Occipital lobe (tissue), 2 donors: ENCODE data around the gene METTL1. TPM values are rescaled to one million over a fixed set of nuclear protein-coding genes. Genes with fewer than 3 reads are reported as not detected.

Experiments used
- DNase-seq: peaks from one replicate; lab custom pipeline; 2025; lab: John Stamatoyannopoulos, UW
- total RNA-seq: library from RNA; depleted of rRNA; stranded (reverse); fragments of >200 nt; gene quantifications from one replicate; pipeline ENCODE4 v1.2.3, GENCODE V29; 2014

Gene METTL1
- total RNA-seq, 1 donor from 2014 or later: 0.94 TPM

DNA sequence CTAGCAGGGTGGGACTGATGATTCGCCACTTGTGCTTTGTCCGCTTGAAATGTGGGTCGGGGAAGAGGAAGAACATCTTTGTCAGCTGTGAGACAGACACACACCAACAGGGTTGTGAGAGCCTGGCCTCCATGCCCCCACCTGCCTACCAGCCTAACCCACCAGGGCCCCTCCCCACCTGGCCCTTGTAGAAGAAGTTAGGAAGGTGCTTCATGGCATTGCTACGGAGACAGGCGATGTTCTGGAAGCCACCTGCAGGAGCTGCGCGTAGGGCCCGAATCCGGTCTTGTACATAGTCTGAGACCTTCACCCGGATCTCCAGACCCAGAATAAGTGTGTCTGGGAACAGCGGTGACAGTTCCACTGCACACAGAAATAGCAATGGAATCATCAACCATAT, 2.3 kb downstream of the METTL1 start:
- no peak for DNase-seq

DNA sequence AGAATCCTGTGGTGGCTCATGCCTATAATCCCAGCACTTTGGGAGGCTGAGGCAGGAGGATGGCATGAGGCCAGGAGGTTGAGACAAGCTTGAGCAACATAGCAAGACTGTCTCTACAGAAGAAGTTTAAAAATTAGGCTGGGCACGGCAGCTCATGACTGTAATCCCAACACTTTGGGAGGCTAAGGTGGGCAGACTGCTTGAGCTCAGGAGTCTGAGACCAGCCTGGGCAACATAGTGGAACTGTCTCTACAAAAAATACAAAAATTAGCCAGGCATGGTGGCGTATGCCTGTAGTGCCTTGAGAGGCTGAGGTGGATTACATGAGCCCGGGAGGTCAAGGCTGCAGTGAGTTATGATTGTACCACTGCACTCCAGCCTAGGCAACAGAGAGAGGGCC, 4.0 kb downstream of the METTL1 start:
- DNase-seq: no peak

GRCh38 chr12:57767305-57767698, 4.6 kb downstream of the METTL1 start:
- no peak for DNase-seq

- DNase-seq: no peak
Observed at GRCh38 chr12:57766464-57767304, 5.2 kb downstream of the METTL1 start, which contains the start of gene CYP27B1. Gene CYP27B1, minus strand, starts transcription at chr12:57767078. Its CDS starts 37 bp downstream, at chr12:57767041.

DNA sequence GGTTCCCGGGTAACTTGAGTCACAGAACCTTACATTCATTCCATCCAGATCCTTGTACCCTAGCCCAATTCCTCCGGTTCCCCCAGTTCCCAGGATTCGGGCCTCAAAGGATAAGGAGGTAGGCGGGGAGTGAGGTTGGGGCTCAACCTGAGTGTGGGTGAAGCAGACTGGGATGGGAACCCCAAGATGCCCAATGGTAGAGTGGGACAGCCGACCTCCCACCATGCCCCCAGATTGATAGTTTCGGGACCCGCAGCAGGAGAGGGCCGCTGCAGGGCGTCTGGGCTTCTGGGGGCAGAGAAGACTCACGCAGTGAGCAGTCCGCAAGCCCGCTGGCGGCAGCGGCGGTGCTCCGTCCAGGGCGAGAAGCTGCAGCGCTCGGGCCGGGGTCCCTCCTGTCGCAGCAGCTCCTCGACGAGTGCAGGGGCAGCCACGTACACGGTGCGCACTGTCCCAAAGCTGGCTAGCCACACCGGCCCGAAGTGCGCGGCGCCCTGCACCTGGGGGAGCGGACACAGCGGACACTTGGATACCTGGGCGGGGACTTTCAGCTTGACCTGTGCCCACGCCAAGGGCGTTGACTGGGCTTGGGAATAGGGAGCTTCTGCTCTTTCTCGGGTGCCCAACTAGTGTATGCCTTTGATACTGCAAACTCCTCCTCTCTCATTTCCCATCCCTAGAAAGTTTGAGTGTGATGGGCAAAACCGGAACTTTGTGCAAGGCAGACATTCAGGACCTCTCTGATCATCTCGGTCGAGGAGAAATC, 6.0 kb downstream of the METTL1 start:
- DNase-seq: no peak

DNA sequence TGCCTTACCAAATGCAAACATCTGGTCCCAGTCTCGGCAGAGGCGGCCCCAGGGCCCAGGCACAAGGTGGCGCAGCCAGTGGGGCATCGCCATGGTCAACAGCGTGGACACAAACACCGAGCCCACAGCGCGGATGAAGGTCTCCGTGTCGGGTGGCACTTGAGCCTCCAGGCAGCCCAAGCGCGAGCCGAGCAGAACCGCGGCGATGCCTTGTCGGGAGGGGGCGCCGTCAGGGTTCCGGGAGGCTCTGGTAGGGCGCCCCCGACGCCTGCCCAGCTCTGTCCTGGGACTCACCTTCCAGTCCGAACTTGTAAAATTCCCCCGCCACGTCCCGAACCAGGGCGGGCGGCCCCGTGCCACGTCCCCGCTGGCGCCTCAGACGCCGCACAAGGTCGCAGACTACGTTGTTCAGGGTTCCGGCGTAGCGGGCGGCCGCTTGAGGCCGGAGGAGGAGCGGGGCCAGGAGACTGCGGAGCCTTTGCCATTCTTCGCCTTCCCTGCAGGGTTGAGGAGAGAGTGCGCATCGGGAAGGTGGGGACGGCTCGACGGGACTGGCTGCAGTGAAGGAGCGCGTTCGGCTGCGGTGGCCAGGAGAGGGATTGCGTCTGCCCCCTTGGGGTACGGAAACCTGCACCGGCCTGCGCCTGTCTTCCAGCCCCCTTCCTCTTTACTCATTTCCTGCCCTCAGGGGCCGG, 6.8 kb downstream of the METTL1 start:
- no peak for DNase-seq

DNA sequence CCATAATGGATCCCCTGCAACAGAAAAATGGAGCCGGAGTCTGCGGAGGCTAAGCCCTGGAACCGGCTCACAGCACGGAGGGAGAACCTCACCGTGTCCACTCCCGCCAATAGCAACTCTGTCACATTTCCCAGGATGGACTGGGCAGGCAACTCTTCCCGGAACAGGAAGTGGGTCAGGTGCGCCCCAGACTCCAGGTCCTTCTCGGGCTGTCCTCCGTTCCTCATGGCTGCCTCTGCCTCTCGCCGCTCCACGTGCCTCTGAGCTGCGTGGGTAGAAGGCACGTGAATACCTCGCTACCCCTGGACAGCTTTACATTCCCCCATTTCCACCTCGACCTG, 7.3 kb downstream of the METTL1 start:
- no peak for DNase-seq

DNA sequence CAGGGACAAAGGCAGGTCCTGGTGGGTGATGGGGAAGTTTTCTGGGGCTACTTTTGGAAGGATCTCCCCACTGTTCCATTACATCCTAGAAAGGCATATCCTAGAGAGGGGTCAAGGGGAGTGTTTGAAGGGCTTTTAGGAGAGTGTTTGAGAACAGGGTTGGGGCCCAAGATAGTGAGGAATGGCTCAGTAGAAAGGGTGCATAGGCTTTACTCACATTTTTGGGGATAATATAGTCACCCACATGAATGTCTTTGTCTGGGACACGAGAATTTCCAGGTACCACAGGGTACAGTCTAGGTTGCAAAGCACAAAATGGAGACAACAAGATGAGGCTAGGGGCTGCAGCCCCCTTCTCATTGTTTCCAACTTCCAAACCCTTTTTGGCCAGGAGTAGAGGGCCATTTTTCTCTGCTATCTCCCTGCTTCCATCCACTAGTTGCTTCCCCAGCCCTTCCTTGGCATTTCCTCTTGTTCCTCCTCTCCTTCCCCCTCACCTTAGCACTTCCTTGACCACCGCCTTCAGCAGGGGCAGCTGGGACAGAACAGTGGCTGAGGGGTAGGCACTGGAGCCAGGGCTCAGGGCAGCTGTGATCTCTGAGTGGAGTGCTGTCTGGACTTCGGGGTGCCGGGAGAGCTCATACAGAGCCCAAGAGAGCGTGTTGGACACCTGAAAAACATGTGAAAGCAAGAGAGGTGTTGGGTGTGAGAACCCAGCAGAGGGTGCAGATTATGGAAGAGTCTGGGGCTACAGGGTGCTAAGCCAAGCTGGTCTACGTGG, 7.8 kb downstream of the METTL1 start:
- no peak for DNase-seq

DNA sequence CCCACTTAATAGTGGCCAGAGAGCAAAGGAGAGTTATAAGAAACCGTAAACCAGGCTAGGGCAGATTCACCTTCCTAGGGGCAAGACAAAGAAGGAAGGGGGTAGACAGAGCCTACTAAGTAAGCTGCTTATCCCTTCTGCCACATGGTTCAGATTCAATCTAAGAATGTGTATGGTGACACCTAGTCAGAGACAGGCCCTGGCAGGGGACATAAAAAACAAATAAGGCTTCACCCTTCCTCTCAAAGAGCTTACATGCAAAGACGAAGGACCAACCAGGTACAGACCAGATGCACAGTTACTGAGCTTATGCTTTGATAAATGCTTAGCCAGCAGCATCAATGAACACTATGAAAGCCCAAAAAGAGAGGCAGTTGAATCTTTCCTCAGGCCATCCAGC, 9.4 kb downstream of the METTL1 start:
- DNase-seq: no peak

- no peak for DNase-seq
Observed at GRCh38 chr12:57761391-57761998, 10.4 kb downstream of the METTL1 start.

DNA sequence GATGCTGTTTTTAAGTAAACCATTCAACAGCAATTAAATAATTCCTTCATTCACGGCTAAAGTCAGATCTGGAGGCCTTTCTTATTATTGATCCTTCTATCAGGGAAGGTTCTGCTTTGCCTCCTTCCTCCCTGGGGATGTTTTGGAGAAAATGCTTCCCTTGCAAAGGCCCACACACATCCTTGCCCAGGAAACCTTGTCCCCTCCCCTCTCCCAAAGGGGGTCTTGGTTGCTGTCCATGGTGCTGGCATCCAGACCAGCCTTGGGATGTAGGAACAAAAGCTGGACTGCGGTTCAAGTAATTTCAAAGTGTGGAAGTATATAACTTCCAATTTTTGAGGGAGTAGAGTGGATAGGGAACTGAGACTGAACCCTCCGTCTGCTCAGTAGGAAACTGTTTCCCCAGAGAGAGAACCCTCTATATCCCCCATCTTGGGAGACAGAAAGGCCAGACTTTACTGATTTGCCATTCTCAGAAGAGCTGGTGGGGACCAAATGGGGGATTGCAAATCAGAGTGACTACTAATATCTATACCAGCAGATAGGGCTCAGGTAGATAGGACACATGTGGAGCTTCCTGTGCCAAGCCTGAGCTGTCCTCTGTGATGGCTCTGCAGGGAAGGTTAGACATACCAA, 11.4 kb downstream of the METTL1 start:
- no peak for DNase-seq

DNA sequence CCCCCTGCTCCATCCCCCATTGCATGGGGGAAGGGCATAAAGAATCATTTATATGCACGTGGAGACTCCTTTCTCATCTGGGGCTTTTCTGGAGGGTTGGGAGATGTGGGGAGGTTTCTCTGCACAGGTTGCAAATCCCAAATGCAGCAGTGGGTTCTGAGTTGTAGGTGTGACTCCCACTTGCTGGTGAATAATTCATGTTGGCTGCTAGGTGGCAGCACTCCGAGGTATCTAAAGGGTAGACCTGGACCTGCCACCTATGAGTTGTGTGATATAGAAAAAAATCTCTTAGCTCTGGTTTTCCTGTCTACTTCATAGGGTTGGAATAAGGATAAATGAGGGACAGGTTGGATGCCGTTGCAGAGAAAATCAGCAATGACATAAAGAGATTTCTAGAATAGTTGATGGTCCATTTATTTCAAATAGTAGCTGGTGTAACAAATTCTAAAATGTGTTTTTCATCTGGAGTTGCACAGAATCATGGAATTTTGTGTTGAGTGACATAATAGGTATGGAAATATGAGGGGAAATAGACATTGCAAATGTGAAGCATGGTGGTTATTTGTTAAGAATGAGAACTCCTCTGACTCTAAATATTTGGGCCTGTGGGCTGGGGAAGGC, 12.4 kb downstream of the METTL1 start:
- no peak for DNase-seq

DNA sequence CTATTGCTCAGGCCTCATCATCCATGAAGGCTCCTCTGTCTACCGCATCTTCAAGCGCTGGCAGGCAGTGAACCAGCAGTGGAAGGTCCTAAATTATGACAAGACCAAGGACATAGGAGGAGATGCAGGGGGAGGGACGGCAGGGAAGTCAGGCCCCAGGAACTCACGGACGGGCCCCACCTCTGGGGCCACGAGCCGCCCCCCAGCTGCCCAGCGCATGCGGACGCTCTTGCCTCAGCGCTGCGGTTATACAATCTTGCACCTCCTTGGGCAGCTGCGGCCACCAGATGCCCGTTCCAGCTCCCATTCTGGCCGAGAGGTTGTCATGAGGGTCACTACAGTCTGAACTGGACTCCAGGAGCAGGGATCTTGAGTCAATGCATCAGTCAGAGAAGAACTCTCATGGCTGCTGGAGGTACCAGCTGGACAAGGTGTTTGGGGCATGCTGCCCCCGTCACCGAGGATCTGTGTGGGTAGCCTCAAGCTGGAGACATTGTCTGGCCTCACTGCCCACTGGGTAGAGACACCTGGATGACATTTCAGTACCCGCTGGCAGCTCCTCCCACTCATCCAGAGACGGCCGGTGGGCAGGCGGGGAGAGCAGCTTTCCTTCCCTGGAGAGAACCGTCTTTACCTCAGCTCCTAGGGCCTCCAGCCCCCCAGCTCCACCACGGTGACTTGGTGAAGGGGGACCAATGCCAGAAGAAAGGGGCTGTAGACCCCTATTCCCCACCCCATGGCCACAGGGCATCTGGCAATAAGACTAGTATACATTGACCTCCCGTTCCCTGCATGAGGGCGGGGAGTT, 13.1 kb downstream of the METTL1 start:
- DNase-seq: no peak

DNA sequence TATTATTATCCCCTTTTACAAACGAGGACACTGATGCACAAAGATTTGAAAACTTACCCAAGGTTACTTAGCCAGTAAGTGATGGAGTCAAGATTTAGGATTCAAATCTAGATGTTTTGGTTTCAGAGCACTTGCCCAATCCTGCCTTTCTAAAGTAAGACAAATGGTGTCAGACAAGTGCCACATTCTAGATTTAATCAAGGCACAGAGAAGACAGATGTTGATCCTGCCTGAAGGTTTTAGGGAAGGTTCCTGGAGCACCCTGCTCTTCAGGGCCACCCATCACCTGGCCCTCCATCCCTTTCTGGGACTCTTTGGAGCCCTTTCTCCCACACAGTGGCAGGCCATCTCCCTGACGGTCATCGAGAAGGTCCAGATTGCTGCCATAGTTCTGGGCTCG, 14.1 kb downstream of the METTL1 start:
- DNase-seq: no peak

DNA sequence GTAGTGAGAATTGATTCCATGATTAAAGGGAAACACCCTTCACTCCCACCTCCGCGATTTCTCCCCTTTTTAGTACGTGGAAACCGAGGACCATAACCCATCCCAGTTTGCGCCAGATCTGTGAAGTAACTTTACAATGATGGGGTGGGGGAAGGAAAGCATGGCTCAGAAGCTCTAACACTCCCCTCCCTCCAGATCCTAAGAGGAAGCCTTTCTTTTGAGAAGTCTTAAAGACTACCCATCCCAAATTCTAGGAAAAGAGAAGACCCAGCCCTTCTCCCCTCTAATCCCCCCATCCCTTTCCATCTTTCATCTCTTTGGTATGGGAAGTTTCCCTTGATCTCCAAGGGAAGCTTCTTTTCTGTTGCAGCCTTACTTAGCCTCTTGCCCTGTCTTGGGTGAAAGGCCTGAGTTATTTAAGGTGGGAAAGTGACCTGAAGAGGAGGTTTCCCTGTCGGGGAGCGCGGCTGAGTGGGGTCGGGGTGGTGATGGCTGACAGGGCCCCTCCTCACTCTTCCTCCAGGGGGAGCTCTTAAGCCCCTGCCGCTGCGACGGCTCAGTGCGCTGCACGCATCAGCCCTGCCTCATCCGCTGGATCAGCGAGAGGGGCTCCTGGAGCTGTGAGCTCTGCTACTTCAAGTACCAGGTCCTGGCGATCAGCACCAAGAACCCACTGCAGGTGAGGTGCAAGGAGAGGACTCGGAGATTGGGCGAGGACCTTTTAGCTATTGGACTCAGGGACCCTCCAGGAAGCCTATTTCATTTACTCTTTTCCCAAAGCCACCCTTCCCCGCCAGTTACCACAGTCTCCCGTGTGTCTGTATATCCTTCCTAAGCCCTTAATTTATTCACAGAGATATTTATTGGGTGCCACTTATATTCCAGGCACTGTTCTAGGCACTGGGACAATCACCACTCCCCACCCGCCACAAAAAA, 15.2 kb downstream of the METTL1 start:
- no peak for DNase-seq

GRCh38 chr12:57755454-57756372, 16.2 kb downstream of the METTL1 start:
- no peak for DNase-seq

DNA sequence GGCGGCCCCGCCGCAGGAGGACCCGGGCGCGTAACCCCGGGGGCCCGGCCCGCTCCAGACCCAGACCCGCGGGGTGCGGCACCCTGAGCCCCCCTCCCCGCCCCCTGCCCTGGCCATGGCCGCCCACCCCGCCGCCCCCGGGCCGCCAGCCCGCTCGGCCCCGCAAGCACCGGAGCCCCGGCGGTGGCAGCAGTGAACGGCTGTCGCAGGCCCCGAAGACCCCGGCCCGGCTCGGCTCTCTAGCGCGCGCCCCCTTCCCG, 16.8 kb downstream of the METTL1 start:
- DNase-seq: no peak
